GM12873 (cell line): ENCODE measurements around the gene PTRHD1.

ENCODE experiments used
- TF ChIP-seq, protein P1 (sequence below): IDR thresholded peaks from 2 replicates; pipeline ENCODE4 v1.5.1; 2012; ENCODE audit warnings: low read depth, mild to moderate bottlenecking, moderate library complexity, low read length, control low read depth; ENCODE audit not compliant: insufficient read depth; ENCODE audit errors: missing control alignments

The PTRHD1 gene

DNA sequence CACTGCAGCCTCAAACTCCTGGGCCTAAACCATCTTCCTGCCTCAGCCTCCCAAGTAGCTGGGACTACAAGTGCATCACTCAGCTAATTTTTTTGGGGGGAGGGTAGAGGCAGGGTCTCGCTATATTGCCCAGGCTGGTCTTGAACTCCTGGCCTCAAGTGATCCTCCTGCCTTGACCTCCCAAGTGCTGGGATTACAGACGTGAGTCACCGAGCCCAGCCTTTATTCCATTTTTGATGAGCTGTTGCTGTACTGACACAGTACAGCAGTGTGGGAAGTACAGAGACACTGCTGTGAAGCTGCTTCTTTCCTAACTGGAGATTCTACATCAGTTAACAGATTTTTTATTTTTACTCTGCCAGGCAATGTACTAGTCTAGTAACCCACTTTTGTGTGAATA, 18.8 kb downstream of the PTRHD1 start:
- TF ChIP-seq, protein P1, sequence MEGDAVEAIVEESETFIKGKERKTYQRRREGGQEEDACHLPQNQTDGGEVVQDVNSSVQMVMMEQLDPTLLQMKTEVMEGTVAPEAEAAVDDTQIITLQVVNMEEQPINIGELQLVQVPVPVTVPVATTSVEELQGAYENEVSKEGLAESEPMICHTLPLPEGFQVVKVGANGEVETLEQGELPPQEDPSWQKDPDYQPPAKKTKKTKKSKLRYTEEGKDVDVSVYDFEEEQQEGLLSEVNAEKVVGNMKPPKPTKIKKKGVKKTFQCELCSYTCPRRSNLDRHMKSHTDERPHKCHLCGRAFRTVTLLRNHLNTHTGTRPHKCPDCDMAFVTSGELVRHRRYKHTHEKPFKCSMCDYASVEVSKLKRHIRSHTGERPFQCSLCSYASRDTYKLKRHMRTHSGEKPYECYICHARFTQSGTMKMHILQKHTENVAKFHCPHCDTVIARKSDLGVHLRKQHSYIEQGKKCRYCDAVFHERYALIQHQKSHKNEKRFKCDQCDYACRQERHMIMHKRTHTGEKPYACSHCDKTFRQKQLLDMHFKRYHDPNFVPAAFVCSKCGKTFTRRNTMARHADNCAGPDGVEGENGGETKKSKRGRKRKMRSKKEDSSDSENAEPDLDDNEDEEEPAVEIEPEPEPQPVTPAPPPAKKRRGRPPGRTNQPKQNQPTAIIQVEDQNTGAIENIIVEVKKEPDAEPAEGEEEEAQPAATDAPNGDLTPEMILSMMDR: no peak

DNA sequence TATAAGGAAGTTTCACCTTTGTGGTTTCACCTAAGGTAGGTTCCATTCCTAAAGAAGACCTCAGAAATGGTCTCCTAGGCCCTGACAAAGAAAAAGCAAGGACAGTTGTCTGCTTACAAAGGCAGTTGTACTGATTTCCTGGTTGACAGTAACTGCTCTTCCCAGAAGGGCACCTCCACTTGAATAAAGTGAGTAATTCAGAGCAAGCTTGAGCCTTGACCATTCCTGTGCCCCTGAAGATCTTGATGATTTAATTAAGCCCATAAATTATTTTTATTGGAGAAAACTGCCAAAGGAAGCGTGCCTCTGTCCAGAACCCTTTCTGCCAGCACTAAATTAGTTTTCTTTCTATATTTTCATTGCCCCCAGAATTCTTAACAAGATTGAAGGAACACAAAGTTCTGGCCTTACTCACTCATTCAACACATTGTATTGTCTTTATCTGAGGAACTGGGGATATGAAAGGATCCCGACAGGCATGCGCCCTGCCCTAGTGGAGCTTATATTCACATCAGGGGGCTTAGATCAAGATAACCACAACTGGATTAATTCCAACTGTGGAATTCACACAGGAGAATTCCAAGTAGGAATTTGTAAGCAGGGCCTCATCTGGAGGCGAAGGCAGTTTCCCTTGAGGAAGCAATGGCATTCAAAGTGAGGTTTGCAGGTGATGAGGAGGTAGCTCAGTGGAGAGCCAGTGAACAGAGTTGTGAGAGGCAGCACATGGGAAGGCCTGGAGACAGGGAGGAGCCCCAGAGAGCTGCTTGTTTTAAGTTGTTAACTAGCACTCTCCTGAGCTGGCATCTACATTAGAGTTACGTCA, 21.2 kb downstream of the PTRHD1 start:
- TF ChIP-seq, protein P1: no peak

DNA sequence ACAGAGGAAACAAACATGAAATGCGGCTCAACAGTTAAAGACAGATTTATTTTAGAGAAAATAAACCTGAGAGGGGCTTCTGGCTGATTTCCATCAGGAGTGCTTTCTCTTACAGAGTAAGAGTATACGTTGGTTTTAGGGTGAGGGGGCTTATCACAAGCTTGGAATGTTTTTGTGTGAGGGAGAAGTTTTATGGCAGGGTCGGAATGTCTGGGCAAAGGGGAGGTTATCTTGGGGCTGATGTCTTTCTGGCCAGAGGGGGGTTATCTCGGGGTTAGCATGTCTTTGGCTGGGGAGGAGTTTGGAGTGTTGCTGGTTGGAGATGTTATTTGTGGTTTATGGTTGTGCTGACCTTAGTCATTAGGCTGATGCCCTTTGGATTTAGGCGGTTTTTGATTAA, 22.1 kb downstream of the PTRHD1 start:
- TF ChIP-seq, protein P1: no peak

DNA sequence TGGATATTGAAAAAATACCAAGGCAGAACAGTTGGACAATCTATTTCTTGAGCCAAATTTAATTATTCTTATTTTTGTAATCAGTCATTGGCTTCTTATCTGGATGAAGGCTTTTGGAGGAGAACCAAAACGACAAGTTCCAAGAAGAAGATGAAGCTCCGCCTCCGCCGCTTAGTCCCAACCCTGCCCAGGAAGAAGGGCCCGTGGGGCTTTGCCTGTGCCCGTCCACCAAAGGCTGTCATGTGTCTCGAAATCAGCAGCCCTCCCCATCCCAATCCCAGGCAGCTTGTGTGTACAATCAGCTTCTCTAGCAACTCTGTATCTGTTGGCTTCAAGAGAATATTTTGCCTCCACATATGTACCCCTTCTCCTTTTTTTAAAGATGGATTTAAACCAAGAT, 24.6 kb downstream of the PTRHD1 start:
- TF ChIP-seq, protein P1: no peak

DNA sequence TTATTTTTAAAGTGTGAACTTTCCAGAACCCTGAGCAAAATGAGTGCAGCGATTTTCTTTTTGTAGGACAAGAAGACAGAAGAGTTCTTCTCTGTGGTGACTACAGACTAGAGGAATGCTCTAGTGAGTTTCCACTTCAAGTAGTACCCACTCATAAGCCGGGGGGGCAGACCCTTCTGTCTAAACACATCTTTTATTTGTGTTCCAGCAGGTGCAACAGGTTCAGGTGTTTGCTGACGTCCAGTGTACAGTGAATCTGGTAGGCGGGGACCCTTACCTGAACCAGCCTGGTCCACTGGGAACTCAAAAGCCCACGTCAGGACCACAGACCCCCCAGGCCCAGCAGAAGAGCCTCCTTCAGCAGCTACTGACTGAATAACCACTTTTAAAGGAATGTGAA, 25.2 kb downstream of the PTRHD1 start:
- TF ChIP-seq, protein P1: no peak

DNA sequence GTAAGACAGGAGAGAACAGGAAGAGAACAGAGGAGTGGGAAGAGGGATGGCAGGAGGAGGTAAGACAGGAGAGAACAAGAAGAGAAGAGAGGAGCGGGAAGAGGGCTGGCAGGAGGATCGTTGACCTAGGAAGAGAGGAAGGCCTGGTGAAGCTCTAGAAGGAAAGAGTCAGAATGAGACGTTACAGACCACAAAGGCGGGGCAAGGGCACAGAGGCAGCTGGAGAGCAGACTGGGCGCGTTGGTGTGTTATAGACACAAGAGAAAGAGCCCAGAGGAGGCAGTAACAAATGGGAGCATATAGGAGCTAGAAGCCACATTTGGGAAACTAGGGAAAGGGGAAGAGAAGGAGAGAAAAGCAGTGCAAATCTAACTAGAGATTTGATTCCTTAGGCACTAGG, 26.6 kb downstream of the PTRHD1 start:
- TF ChIP-seq, protein P1: no peak

DNA sequence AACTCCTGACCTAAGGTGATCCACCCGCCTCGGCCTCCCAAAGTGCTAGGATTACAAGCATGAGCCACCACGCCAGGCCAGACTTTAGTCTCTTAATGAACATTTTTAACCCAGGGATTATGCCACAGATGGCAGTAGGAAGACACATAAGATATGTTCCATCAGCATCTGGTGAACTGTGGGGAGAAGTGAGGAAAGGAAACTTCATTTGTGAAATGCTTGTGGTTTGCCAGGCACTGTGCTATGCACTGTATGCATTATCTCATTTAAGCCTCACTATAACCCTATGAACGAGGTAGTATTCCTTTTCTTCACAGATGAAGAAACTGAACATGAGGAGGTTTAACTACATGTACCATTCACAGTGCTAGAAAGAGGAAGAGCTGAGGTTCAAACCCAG, 29.3 kb downstream of the PTRHD1 start:
- TF ChIP-seq, protein P1: no peak
